Fibroblast of pulmonary artery (primary cell): ENCODE data around the gene ADARB2.

Source experiments
- DNase-seq: peaks from one replicate; pipeline ENCODE4 v3.0.0-alpha.2; 2010; ENCODE audit warnings: low read depth
- H3K4me3 ChIP-seq: replicated peaks from 2 replicates; pipeline ENCODE4 v1.5.1; 2011; ENCODE audit warnings: low read depth, mild to moderate bottlenecking, control low read depth, low read length, moderate library complexity
- CTCF ChIP-seq: IDR thresholded peaks from 2 replicates; pipeline ENCODE4 v1.5.1; 2011; ENCODE audit warnings: mild to moderate bottlenecking, control low read depth, low read length, inconsistent platforms; ENCODE audit errors: missing control alignments

Gene ADARB2

DNA sequence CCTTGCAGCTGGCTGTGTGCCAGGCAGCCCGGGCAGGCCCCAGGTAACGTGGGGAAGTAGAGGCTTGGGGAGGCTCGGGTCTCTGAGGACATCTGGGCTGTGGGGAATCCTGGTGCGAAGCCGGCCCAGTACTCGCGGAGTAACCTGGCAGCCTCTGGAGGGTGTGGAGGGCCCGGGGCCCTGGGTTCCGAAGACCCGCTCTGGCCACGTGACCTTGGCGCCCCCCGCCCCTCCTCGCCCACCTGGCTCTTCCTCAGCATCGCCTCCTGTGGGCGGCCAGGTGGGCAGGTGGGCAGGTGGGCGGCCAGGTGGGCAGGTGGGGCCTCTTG is 538.0 kb downstream of the ADARB2 start:
- DNase-seq: no peak
- no peak for TF ChIP-seq CTCF
- H3K4me3 ChIP-seq: no peak overlapping the region

GRCh38 chr10:1198453-1199344 is 538.6 kb downstream of the ADARB2 start:
- no peak for TF ChIP-seq CTCF
- H3K4me3 ChIP-seq: no peak overlapping the region
- no peak for DNase-seq

- no peak for TF ChIP-seq CTCF
- no peak for DNase-seq
- no peak overlapping the region for H3K4me3 ChIP-seq
Measured at GRCh38 chr10:1197384-1197783, 539.9 kb downstream of the ADARB2 start.

DNA sequence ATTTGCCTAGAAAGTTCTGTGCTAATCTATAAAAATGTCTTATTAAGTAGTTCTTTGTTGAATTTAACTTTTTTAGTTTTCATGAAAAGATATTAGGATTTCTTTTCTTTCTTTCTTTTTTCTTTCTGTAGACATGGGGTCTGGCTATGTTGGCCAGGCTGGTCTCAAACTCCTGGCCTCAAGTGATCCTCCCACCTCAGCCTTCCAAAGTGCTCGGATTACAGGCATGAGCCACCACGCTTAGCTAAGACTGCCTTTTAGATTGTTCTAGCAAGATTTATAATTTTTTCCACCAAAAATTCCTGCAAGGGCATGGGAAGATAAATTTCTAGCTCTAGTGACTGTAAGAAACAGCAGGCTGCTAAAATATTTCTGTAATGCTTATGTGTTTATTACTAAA is 540.7 kb downstream of the ADARB2 start:
- TF ChIP-seq CTCF: no peak
- DNase-seq: no peak
- no peak overlapping the region for H3K4me3 ChIP-seq

- no peak overlapping the region for H3K4me3 ChIP-seq
- no peak for DNase-seq
- no peak for TF ChIP-seq CTCF
Measured at GRCh38 chr10:1195828-1196227, 541.5 kb downstream of the ADARB2 start.

- no peak for TF ChIP-seq CTCF
Measured at GRCh38 chr10:1194161-1194560, 543.2 kb downstream of the ADARB2 start.

GRCh38 chr10:1193561-1193960 is 543.8 kb downstream of the ADARB2 start:
- DNase-seq: no peak
- no peak for TF ChIP-seq CTCF

More at GRCh38 chr10:1194161-1194560, 543.2 kb downstream of the ADARB2 start:
- DNase-seq: no peak
- no peak overlapping the region for H3K4me3 ChIP-seq

More at GRCh38 chr10:1193561-1193960, 543.8 kb downstream of the ADARB2 start:
- no peak overlapping the region for H3K4me3 ChIP-seq
